Measurements from ENCODE around the gene HOXA7. TPM values are rescaled to one million over a fixed set of nuclear protein-coding genes. Genes with fewer than 3 reads are reported as not detected.

The HOXA7 gene
- total RNA-seq, 2 donors from 2014 or later = 21.9 to 24.4 TPM

DNA sequence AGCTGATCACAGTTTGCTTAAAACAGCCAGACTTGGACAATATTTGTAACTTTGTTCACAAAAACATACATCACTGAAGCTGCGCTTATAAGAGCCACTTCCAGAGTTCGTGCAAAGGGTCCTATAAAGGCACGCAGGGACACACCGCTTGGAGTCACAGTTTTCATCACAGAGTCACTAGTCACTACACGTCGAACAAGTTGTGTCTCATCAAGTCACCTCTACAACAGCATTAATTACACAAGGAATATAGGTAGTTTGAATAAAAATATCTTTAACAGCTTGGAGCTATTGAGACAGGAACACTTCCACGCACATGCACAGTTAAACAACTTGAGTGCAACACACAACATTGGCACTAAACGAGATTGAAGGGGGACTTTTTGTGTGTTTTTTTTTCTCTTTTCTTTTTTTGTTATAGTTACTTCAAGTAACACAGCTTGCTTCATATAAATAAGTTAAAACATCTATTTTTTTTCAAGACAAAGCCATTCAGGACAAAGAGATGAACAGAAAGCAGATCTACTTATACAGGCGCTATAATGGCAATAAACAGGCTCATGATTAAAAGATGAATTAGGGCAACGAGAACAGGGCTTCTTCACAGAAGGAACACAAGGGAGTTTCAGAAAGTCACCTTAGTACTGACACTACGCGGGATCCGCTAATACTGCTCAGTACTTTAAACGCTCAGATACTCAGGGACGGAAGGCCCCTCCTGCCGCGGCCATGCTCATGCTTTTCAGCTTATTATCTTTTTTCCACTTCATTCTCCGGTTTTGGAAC lies 15.1 kb downstream of the HOXA7 start:
- Histone ChIP-seq H3K27me3 (no peaks in the 10 kb centered on the region), H3K9me3 (no peaks in the 10 kb centered on the region), H3K36me3 (no peaks in the 10 kb centered on the region), H3K9ac (ENCODE audit: low read depth in 2 of 2, low read length in 2 of 2) (peak overlapping the region; percentile 75 to 100), H3K27ac (peak overlapping the region; percentile 84), H3K4me3 (peak overlapping the region; percentile 43), H3K4me1 (peaks cover 9% of the 10 kb centered on the region)
- intact Hi-C loops (cut with DNase I) = loop anchor here (5.0 kb wide), 1 partner anchor 34 kb away; no protein-coding TSS in a partner anchor
- TF ChIP-seq, protein P1, sequence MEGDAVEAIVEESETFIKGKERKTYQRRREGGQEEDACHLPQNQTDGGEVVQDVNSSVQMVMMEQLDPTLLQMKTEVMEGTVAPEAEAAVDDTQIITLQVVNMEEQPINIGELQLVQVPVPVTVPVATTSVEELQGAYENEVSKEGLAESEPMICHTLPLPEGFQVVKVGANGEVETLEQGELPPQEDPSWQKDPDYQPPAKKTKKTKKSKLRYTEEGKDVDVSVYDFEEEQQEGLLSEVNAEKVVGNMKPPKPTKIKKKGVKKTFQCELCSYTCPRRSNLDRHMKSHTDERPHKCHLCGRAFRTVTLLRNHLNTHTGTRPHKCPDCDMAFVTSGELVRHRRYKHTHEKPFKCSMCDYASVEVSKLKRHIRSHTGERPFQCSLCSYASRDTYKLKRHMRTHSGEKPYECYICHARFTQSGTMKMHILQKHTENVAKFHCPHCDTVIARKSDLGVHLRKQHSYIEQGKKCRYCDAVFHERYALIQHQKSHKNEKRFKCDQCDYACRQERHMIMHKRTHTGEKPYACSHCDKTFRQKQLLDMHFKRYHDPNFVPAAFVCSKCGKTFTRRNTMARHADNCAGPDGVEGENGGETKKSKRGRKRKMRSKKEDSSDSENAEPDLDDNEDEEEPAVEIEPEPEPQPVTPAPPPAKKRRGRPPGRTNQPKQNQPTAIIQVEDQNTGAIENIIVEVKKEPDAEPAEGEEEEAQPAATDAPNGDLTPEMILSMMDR (IDR thresholded peaks at IDR 0.05) = no peak
- DNase-seq = peak; percentile 27

GRCh38 chr7:27140126-27140857 lies 16.2 kb downstream of the HOXA7 start:
- Histone ChIP-seq H3K27ac (peak overlapping the region; percentile 84), H3K9me3 (no peaks in the 10 kb centered on the region), H3K4me1 (peaks cover 8% of the 10 kb centered on the region), H3K36me3 (no peaks in the 10 kb centered on the region), H3K9ac (ENCODE audit: low read depth in 2 of 2, low read length in 2 of 2) (peak overlapping the region; percentile 77 to 100), H3K4me3 (no peak overlapping the region), H3K27me3 (no peaks in the 10 kb centered on the region)
- intact Hi-C loops (cut with DNase I) = loop anchor here (5.0 kb wide), 1 partner anchor 33 kb away; no protein-coding TSS in a partner anchor
- TF ChIP-seq, protein P1 (IDR thresholded peaks at IDR 0.05) = no peak
- DNase-seq = peak; percentile 87

DNA sequence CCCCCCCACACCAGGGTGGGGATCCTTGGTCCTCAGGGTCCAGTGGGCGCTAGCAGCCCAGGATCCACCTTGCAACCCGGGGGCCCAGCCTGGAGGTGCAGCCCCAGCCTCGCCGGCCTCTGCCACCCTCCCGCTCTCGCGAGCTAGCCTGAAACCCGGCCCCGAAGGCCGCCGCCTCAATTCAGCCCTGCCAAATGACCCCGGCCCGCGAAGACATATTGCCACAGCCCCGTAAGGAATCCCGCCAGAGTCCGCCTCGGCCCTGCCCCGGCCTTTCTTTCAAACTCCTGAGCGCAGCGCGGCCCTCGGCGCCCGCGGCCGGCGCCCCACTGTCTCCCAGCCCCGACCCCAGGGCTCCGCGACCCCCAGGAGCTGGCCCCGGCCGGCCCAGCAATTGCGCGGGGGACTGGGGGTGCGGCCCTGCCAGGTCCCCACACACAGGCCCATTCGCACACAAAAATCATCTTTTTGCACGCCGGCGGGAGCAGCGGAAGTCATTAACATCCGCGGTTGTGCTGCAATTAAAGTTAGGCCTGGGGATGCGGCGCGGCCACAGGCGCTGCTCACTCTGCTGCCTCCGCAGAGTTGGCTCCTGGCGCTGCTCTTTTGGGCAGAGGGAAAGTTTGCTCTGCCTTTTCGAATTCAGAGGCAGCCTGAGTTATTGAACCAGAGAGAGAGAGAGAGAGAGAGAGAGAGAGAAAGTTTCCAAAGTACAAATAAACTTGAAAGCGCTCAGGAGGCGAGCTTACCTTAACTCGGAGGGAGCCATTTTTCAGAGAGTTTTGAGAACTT lies 16.9 kb downstream of the HOXA7 start:
- peak overlapping the region; percentile 58 to 77 for H3K9ac ChIP-seq (ENCODE audit: low read depth in 2 of 2, low read length in 2 of 2)
- TF ChIP-seq, protein P1 (IDR thresholded peaks at IDR 0.05) = no peak
- peak; percentile 52 for DNase-seq
- H3K36me3 ChIP-seq = no peaks in the 10 kb centered on the region
- intact Hi-C loops (cut with DNase I) = loop anchor here (5.0 kb wide), 1 partner anchor 32 kb away; no protein-coding TSS in a partner anchor
- H3K27me3 ChIP-seq = no peaks in the 10 kb centered on the region
- no peaks in the 10 kb centered on the region for H3K9me3 ChIP-seq
- peaks cover 11% of the 10 kb centered on the region for H3K4me1 ChIP-seq
- peak overlapping the region; percentile 48 for H3K4me3 ChIP-seq
- H3K27ac ChIP-seq = peak overlapping the region; percentile 84

GRCh38 chr7:27138985-27139333 lies 17.5 kb downstream of the HOXA7 start:
- peaks cover 9% of the 10 kb centered on the region for H3K4me1 ChIP-seq
- DNase-seq = no peak
- intact Hi-C loops (cut with DNase I) = no loop called here
- H3K9me3 ChIP-seq = no peaks in the 10 kb centered on the region
- peak overlapping the region; percentile 58 to 77 for H3K9ac ChIP-seq (ENCODE audit: low read depth in 2 of 2, low read length in 2 of 2)
- TF ChIP-seq, protein P1 (IDR thresholded peaks at IDR 0.05) = no peak
- H3K36me3 ChIP-seq = no peaks in the 10 kb centered on the region
- peak overlapping the region; percentile 48 for H3K4me3 ChIP-seq
- H3K27me3 ChIP-seq = no peaks in the 10 kb centered on the region
- H3K27ac ChIP-seq = peak overlapping the region; percentile 84

DNA sequence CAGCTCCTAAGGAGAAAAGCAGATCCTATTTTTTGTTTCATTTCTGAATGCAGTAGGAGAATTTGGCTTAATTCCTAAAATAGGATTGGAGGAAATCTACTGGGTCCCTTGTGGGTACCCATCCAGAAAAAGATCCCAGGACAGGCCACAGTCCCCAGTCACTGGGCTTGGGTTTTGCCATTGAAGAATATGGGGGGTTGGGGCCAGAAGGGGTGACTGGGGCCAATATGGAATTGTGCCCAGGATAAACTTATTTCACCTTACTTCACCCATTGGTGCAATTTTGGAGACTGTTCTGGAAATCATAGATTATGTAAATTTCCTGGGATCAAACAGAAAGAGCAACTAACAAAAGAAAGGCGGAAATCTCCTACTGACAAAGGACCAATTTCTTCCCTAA lies 18.0 kb downstream of the HOXA7 start:
- intact Hi-C loops (cut with DNase I) = no loop called here
- H3K9me3 ChIP-seq = no peaks in the 10 kb centered on the region
- peaks cover 9% of the 10 kb centered on the region for H3K4me1 ChIP-seq
- H3K4me3 ChIP-seq = peak overlapping the region; percentile 48
- no peaks in the 10 kb centered on the region for H3K27me3 ChIP-seq
- H3K9ac ChIP-seq (ENCODE audit: low read depth in 2 of 2, low read length in 2 of 2) = peak overlapping the region in 1 of 2 donors; percentile 58
- H3K36me3 ChIP-seq = no peaks in the 10 kb centered on the region
- peak overlapping the region; percentile 84 for H3K27ac ChIP-seq
- TF ChIP-seq, protein P1 (IDR thresholded peaks at IDR 0.05) = no peak
- peak; percentile 20 for DNase-seq

Data from colonic mucosa (tissue), 4 donors.